HEK293 (cell line): ENCODE results near the gene IRAK4.

Source experiments
- GFI1B ChIP-seq: fragments of 450-650 bp; formaldehyde crosslinking; IDR thresholded peaks from 2 replicates; pipeline ENCODE4 v1.5.1; 2016; ENCODE audit warnings: missing biosample characterization, missing genetic modification characterization
- HOXC10 ChIP-seq: sonication (generic); formaldehyde crosslinking; IDR thresholded peaks from 2 replicates; pipeline ENCODE4 v1.8.1; 2023; ENCODE audit warnings: mild to moderate bottlenecking, missing genetic modification reagents
- KLF16 ChIP-seq: fragments of 450-650 bp; formaldehyde crosslinking; IDR thresholded peaks from 2 replicates; pipeline ENCODE4 v1.5.1; 2017; ENCODE audit warnings: missing biosample characterization, missing genetic modification characterization
- RBAK ChIP-seq: fragments of 450-650 bp; formaldehyde crosslinking; IDR thresholded peaks from 2 replicates; pipeline ENCODE4 v1.5.1; 2016; ENCODE audit warnings: missing biosample characterization, missing genetic modification characterization
- REPIN1 ChIP-seq: fragments of 450-650 bp; formaldehyde crosslinking; IDR thresholded peaks from 2 replicates; pipeline ENCODE4 v1.5.1; 2017; ENCODE audit warnings: missing biosample characterization, missing genetic modification characterization, low read depth
- SALL2 ChIP-seq: fragments of 450-650 bp; formaldehyde crosslinking; IDR thresholded peaks from 2 replicates; pipeline ENCODE4 v1.5.0; 2017; ENCODE audit warnings: missing biosample characterization, mild to moderate bottlenecking, missing genetic modification characterization, borderline replicate concordance
- SCRT2 ChIP-seq: fragments of 450-650 bp; formaldehyde crosslinking; IDR thresholded peaks from 2 replicates; pipeline ENCODE4 v1.5.1; 2016; ENCODE audit warnings: missing biosample characterization, missing genetic modification characterization
- ZBTB20 ChIP-seq: fragments of 450-650 bp; formaldehyde crosslinking; IDR thresholded peaks from 2 replicates; pipeline ENCODE4 v1.5.1; 2016; ENCODE audit warnings: missing biosample characterization, missing genetic modification characterization
- ZBTB48 ChIP-seq: fragments of 450-650 bp; formaldehyde crosslinking; IDR thresholded peaks from 2 replicates; pipeline ENCODE4 v1.5.1; 2016; ENCODE audit warnings: missing biosample characterization, missing genetic modification characterization
- ZFHX2 ChIP-seq: fragments of 450-650 bp; formaldehyde crosslinking; conservative IDR thresholded peaks from 2 replicates; pipeline ENCODE4 v1.5.1; 2016; ENCODE audit warnings: missing biosample characterization, missing genetic modification characterization
- ZNF324 ChIP-seq: fragments of 450-650 bp; formaldehyde crosslinking; IDR thresholded peaks from 2 replicates; pipeline ENCODE4 v1.5.1; 2016; ENCODE audit warnings: missing biosample characterization, missing genetic modification characterization
- ZNF530 ChIP-seq: fragments of 450-650 bp; formaldehyde crosslinking; IDR thresholded peaks from 2 replicates; pipeline ENCODE4 v1.5.1; 2016; ENCODE audit warnings: low read depth, missing biosample characterization, missing genetic modification characterization
- ZNF677 ChIP-seq: fragments of 450-650 bp; IDR thresholded peaks from 2 replicates; pipeline ENCODE4 v1.5.0; 2018; ENCODE audit warnings: missing biosample characterization, mild to moderate bottlenecking, missing genetic modification characterization, moderate library complexity
- ZXDB ChIP-seq: fragments of 450-650 bp; formaldehyde crosslinking; IDR thresholded peaks from 2 replicates; pipeline ENCODE4 v1.5.1; 2016; ENCODE audit warnings: missing biosample characterization, missing genetic modification characterization
- TF ChIP-seq, protein P1 (sequence below): fragments of 450-650 bp; formaldehyde crosslinking; IDR thresholded peaks from 2 replicates; pipeline ENCODE4 v1.5.1; 2016; ENCODE audit warnings: missing biosample characterization, missing genetic modification characterization
- TF ChIP-seq, protein P2 (sequence below): fragments of 450-650 bp; IDR thresholded peaks from 2 replicates; pipeline ENCODE4 v1.5.1; 2018; ENCODE audit warnings: missing biosample characterization, mild to moderate bottlenecking, missing genetic modification characterization
- TF ChIP-seq, protein P3 (sequence below): fragments of 450-650 bp; formaldehyde crosslinking; IDR thresholded peaks from 2 replicates; pipeline ENCODE4 v1.5.1; 2016; ENCODE audit warnings: missing biosample characterization, missing genetic modification characterization, low read depth
- TF ChIP-seq, protein P4 (sequence below): fragments of 450-650 bp; formaldehyde crosslinking; IDR thresholded peaks from 2 replicates; pipeline ENCODE4 v1.5.1; 2016; ENCODE audit warnings: missing biosample characterization, missing genetic modification characterization
- TF ChIP-seq, protein P5 (sequence below): fragments of 450-650 bp; formaldehyde crosslinking; IDR thresholded peaks from 2 replicates; pipeline ENCODE4 v1.5.1; 2016; ENCODE audit warnings: missing biosample characterization, missing genetic modification characterization

IRAK4 gene

DNA sequence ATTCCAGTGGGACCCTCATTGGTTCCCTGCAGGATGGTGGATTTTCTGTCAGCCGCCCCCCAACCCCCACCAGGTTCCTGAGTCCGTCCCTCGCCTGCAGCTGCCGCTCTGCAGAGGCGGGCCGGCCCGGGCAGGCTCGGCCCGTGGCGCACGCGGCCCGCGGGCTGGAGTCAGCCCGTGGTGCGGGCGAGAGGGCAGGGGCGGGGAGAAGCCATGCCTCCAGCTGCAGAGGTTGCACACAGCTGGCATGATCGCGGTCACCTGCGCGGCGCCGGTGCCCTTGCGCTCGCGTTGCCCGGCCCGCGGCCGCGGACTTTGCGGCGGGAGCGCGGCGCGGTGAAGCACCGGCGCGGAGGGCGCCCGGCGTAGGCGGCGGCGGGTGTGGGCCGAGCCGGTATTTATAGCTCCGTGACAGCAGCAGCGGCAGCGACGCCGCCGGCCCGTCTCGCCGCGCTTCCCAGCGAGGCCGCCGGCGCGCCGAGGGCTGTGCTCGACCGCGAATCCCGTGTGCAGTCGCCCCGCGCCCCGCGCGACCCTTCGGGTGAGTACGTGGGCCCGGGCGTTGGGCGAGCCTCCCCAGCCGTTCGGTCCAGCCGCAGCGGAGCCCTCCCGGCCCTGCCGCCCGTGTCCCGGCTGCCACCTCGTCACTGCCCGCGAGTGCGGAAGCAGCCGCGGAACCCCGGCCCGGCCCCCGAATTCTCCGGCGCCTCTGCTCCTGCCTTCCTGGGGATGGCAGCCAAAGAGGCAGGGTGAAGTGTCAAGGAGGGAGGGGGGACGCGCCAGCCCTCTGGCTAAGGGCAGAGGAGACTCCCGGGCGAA lies 77.1 kb downstream of the IRAK4 start, which contains the start of gene TMEM117 (continued):
- TF ChIP-seq RBAK (tag by site-specific recombination) = no peak
- TF ChIP-seq SALL2 (tag by site-specific recombination) = no peak
- TF ChIP-seq ZXDB (tag by site-specific recombination) = no peak
- TF ChIP-seq, protein P1, sequence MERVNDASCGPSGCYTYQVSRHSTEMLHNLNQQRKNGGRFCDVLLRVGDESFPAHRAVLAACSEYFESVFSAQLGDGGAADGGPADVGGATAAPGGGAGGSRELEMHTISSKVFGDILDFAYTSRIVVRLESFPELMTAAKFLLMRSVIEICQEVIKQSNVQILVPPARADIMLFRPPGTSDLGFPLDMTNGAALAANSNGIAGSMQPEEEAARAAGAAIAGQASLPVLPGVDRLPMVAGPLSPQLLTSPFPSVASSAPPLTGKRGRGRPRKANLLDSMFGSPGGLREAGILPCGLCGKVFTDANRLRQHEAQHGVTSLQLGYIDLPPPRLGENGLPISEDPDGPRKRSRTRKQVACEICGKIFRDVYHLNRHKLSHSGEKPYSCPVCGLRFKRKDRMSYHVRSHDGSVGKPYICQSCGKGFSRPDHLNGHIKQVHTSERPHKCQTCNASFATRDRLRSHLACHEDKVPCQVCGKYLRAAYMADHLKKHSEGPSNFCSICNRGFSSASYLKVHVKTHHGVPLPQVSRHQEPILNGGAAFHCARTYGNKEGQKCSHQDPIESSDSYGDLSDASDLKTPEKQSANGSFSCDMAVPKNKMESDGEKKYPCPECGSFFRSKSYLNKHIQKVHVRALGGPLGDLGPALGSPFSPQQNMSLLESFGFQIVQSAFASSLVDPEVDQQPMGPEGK (tag by site-specific recombination) = peak; percentile 86
- TF ChIP-seq, protein P2, sequence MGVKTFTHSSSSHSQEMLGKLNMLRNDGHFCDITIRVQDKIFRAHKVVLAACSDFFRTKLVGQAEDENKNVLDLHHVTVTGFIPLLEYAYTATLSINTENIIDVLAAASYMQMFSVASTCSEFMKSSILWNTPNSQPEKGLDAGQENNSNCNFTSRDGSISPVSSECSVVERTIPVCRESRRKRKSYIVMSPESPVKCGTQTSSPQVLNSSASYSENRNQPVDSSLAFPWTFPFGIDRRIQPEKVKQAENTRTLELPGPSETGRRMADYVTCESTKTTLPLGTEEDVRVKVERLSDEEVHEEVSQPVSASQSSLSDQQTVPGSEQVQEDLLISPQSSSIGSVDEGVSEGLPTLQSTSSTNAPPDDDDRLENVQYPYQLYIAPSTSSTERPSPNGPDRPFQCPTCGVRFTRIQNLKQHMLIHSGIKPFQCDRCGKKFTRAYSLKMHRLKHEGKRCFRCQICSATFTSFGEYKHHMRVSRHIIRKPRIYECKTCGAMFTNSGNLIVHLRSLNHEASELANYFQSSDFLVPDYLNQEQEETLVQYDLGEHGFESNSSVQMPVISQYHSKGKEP (tag by site-specific recombination) = peak; percentile 10; the same call in 1 of the 2 replicates
- TF ChIP-seq ZFHX2 (tag by site-specific recombination) = peak; percentile 64
- 0 out of 2 replicates have a peak, but pooled peaks have one; percentile 74 for TF ChIP-seq HOXC10 (CRISPR knock-in tag)
- TF ChIP-seq, protein P3, sequence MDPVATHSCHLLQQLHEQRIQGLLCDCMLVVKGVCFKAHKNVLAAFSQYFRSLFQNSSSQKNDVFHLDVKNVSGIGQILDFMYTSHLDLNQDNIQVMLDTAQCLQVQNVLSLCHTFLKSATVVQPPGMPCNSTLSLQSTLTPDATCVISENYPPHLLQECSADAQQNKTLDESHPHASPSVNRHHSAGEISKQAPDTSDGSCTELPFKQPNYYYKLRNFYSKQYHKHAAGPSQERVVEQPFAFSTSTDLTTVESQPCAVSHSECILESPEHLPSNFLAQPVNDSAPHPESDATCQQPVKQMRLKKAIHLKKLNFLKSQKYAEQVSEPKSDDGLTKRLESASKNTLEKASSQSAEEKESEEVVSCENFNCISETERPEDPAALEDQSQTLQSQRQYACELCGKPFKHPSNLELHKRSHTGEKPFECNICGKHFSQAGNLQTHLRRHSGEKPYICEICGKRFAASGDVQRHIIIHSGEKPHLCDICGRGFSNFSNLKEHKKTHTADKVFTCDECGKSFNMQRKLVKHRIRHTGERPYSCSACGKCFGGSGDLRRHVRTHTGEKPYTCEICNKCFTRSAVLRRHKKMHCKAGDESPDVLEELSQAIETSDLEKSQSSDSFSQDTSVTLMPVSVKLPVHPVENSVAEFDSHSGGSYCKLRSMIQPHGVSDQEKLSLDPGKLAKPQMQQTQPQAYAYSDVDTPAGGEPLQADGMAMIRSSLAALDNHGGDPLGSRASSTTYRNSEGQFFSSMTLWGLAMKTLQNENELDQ (tag by site-specific recombination) = no peak
- no peak for TF ChIP-seq SCRT2 (tag by site-specific recombination)
- no peak for TF ChIP-seq ZNF530 (tag by site-specific recombination)
- no peak for TF ChIP-seq GFI1B
- no peak; the same call in 1 of the 2 replicates for TF ChIP-seq ZNF677 (tag by site-specific recombination)
- no peak for TF ChIP-seq KLF16 (tag by site-specific recombination)
- TF ChIP-seq, protein P4, sequence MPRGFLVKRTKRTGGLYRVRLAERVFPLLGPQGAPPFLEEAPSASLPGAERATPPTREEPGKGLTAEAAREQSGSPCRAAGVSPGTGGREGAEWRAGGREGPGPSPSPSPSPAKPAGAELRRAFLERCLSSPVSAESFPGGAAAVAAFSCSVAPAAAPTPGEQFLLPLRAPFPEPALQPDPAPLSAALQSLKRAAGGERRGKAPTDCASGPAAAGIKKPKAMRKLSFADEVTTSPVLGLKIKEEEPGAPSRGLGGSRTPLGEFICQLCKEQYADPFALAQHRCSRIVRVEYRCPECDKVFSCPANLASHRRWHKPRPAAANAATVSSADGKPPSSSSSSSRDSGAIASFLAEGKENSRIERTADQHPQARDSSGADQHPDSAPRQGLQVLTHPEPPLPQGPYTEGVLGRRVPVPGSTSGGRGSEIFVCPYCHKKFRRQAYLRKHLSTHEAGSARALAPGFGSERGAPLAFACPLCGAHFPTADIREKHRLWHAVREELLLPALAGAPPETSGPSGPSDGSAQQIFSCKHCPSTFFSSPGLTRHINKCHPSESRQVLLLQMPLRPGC (tag by site-specific recombination) = no peak
- TF ChIP-seq REPIN1 (tag by site-specific recombination) = no peak
- no peak for TF ChIP-seq ZBTB48 (tag by site-specific recombination)
- TF ChIP-seq, protein P5, sequence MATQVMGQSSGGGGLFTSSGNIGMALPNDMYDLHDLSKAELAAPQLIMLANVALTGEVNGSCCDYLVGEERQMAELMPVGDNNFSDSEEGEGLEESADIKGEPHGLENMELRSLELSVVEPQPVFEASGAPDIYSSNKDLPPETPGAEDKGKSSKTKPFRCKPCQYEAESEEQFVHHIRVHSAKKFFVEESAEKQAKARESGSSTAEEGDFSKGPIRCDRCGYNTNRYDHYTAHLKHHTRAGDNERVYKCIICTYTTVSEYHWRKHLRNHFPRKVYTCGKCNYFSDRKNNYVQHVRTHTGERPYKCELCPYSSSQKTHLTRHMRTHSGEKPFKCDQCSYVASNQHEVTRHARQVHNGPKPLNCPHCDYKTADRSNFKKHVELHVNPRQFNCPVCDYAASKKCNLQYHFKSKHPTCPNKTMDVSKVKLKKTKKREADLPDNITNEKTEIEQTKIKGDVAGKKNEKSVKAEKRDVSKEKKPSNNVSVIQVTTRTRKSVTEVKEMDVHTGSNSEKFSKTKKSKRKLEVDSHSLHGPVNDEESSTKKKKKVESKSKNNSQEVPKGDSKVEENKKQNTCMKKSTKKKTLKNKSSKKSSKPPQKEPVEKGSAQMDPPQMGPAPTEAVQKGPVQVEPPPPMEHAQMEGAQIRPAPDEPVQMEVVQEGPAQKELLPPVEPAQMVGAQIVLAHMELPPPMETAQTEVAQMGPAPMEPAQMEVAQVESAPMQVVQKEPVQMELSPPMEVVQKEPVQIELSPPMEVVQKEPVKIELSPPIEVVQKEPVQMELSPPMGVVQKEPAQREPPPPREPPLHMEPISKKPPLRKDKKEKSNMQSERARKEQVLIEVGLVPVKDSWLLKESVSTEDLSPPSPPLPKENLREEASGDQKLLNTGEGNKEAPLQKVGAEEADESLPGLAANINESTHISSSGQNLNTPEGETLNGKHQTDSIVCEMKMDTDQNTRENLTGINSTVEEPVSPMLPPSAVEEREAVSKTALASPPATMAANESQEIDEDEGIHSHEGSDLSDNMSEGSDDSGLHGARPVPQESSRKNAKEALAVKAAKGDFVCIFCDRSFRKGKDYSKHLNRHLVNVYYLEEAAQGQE (tag by site-specific recombination) = no peak
- peak; percentile 97 for TF ChIP-seq ZBTB20 (tag by site-specific recombination)
- TF ChIP-seq ZNF324 (tag by site-specific recombination) = no peak
